Astrocyte of the cerebellum (primary cell): ENCODE measurements around the gene HSPBAP1.

Source experiments
- DNase-seq: peaks from one replicate; pipeline ENCODE4 v3.0.0-alpha.2; 2011; ENCODE audit warnings: low read depth
- H3K4me3 ChIP-seq: 2 replicates; pipeline ENCODE4 v1.5.1; 2011; ENCODE audit warnings: mild to moderate bottlenecking, low read depth, low read length, moderate library complexity
- in situ Hi-C: cut with HindIII; loops from 2 replicates; pipeline ENCODE4 v1.10.0; 2017; ENCODE audit warnings: low sequenced_read_pairs
- TF ChIP-seq, protein P1 (sequence below): IDR thresholded peaks from 2 replicates; pipeline ENCODE4 v1.5.1; 2012; ENCODE audit warnings: low read length, low read depth, moderate library complexity, mild to moderate bottlenecking; ENCODE audit errors: missing control alignments

HSPBAP1 gene, protein sequence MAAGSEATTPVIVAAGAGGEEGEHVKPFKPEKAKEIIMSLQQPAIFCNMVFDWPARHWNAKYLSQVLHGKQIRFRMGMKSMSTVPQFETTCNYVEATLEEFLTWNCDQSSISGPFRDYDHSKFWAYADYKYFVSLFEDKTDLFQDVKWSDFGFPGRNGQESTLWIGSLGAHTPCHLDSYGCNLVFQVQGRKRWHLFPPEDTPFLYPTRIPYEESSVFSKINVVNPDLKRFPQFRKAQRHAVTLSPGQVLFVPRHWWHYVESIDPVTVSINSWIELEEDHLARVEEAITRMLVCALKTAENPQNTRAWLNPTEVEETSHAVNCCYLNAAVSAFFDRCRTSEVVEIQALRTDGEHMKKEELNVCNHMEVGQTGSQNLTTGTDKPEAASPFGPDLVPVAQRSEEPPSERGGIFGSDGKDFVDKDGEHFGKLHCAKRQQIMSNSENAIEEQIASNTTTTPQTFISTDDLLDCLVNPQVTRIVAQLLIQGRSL

DNA sequence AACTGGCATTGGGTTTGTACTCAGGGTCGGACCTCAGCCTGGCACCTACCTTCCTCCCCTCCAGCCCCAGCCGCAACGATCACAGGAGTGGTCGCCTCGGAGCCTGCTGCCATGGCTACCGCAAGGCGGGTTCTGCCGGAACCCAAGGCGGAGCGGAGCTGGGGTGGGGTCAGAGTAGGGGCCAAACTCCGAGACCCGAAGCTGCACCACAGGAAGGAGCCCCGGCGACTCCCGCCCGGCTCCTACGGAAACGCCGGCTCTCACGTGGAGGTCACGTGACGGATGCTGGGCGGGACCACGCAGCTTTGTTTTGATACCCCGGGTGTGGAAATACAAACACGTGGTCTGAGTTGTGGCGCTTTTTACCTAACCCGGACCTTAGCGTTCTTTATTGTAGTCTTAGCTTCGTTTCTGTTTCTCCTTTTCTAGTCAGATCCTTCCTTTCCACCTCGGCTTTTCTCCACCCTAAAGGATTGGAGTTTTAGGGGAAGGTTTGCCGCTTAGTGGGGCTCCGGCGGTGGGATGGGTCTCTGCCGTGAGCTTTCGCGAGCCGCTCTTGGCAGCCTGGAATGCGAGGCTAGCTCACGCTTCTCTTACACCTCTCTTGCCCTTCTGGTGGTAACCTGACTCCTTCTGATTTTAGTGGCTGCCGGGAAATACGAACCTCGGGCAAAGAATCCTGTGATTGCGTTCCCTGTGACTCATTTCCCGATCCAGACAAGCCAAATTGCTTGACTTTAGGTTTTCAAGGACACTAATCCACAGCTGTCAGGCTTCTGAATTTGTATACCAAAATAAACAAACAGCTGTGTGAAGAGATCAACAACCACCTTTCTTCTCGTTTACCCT is at the start of gene HSPBAP1:
Gene HSPBAP1, minus strand, starts transcription at position 264 of the 849 bp plus-strand sequence. Its CDS starts 151 bp downstream, at position 113.
- peak; percentile 86 for DNase-seq
- TF ChIP-seq, protein P1, sequence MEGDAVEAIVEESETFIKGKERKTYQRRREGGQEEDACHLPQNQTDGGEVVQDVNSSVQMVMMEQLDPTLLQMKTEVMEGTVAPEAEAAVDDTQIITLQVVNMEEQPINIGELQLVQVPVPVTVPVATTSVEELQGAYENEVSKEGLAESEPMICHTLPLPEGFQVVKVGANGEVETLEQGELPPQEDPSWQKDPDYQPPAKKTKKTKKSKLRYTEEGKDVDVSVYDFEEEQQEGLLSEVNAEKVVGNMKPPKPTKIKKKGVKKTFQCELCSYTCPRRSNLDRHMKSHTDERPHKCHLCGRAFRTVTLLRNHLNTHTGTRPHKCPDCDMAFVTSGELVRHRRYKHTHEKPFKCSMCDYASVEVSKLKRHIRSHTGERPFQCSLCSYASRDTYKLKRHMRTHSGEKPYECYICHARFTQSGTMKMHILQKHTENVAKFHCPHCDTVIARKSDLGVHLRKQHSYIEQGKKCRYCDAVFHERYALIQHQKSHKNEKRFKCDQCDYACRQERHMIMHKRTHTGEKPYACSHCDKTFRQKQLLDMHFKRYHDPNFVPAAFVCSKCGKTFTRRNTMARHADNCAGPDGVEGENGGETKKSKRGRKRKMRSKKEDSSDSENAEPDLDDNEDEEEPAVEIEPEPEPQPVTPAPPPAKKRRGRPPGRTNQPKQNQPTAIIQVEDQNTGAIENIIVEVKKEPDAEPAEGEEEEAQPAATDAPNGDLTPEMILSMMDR: no peak
- H3K4me3 ChIP-seq: peak within 1 kb of the TSS; percentile 67
- in situ Hi-C loops: no loop called here

DNA sequence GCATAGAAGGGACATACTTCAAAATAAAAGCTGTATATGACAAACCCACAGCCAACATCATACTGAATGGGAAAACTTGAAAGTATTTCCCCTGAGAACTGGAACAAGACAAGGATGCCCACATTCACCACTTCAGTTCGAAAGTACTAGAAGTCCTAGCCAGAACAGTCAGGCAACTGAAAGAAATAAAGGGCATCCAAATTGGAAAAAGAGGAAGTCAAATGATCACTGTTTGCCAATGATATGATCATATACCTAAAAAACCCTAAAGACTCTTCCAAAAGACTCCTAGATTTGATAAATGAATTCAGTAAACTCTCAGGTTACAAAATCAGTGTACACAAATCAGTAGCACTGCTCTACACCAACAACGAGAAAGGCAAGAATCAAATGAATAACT is 42.0 kb upstream of the HSPBAP1 start:
- TF ChIP-seq, protein P1: no peak
- in situ Hi-C loops: no loop called here
- no peak for DNase-seq
- no peak overlapping the region for H3K4me3 ChIP-seq

DNA sequence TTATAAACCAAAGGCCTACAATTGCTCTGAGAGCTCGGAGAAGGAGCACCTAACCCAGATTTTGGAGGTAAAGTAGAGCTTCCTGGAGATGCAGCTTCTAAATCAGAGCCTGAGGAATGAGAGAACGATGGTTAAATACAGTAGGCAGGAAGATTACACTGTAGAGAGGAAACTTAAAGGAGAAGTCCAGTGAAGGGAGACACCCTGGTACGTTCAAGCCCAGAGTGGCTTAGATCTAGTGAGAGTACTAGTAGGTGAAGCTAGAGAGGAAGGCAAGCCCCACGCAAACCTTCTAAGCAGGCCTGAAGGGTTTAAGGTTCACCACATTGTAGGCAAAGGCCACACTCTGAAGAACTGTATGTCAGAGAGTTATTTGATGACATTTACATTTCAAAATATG is 34.6 kb upstream of the HSPBAP1 start:
- TF ChIP-seq, protein P1: no peak
- DNase-seq: no peak
- in situ Hi-C loops: no loop called here
- H3K4me3 ChIP-seq: no peak overlapping the region

DNA sequence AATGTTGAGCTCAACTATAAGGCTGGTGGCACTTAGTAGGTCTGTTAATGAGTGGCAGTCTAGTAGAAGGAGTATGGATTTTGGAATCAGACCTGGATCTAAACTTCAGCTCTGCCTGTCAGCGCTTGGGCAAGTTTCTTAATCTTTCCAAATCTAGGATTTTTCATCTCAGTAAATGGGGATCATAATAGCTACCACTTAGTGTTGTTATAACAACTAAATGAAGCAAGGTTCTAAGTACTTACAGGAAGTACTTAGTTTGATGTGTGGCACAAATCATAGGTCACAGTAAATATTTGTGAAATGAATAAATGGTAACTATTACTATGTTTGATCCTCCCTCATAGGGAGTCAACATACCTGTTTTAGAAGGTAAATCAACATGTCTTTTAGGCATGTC is 32.6 kb upstream of the HSPBAP1 start:
- no peak for DNase-seq
- no peak overlapping the region for H3K4me3 ChIP-seq
- in situ Hi-C loops: no loop called here
- TF ChIP-seq, protein P1: no peak

DNA sequence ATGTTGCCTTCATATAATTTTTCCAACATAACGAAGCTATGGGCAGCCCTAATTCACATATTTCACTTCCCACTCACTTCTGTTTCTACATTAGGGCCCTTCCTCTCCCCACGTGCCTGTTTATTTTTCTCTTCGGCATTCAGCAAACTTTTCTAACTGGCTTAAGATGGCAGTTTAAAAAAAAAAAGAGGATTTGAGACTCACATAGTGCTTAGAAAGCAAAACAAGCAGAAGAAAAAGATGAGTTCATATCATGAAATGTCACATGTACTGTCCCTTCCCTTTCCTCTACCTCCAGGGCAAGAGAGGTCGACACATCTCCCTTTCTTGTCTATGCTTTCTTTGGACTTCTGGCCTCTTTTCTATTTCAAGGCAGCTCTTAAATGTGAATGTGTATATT is 31.8 kb upstream of the HSPBAP1 start:
- no peak overlapping the region for H3K4me3 ChIP-seq
- in situ Hi-C loops: no loop called here
- TF ChIP-seq, protein P1: no peak
- DNase-seq: no peak
